OCI-LY7 (cell line): ENCODE measurements around the gene CA10.

ENCODE experiments used
- EZH2phosphoT487 ChIP-seq: fragments of 200-600 bp; sonication (generic); IDR thresholded peaks from 2 replicates; pipeline ENCODE4 v1.6.1; 2018; ENCODE audit warnings: low read depth, borderline replicate concordance, mild to moderate bottlenecking, mixed run types, antibody characterized with exemption, low read length, moderate library complexity, mixed read lengths
- TF ChIP-seq, protein P1 (sequence below): fragments of 200-600 bp; sonication (generic); conservative IDR thresholded peaks from 2 replicates; pipeline ENCODE4 v1.5.1; 2014; ENCODE audit warnings: mild to moderate bottlenecking, antibody characterized with exemption, low read length, moderate library complexity, mixed read lengths

DNA sequence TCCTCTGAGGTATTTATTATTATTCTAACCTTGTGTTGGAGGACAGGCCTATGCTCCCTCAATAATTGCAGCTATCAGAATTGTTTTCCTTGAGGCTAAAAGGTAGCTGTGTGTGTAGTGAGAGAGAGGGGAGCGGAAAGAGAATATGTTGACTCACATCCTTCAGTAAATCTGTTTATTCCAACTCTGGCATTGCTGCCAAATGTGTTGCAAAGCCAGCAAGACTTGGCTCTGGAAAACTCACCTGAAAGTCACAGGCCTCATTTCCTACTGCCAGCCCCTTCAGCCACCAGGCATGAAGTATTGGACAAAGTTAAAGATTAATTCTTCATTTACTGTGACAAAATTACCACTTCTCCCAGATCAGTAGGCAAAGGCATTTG is 9.6 kb downstream of the CA10 start:
- TF ChIP-seq, protein P1, sequence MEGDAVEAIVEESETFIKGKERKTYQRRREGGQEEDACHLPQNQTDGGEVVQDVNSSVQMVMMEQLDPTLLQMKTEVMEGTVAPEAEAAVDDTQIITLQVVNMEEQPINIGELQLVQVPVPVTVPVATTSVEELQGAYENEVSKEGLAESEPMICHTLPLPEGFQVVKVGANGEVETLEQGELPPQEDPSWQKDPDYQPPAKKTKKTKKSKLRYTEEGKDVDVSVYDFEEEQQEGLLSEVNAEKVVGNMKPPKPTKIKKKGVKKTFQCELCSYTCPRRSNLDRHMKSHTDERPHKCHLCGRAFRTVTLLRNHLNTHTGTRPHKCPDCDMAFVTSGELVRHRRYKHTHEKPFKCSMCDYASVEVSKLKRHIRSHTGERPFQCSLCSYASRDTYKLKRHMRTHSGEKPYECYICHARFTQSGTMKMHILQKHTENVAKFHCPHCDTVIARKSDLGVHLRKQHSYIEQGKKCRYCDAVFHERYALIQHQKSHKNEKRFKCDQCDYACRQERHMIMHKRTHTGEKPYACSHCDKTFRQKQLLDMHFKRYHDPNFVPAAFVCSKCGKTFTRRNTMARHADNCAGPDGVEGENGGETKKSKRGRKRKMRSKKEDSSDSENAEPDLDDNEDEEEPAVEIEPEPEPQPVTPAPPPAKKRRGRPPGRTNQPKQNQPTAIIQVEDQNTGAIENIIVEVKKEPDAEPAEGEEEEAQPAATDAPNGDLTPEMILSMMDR = no peak
- no peak for TF ChIP-seq EZH2phosphoT487
